Spleen (tissue), 11 donors: ENCODE measurements around the gene SIGLECL1. TPM values are rescaled to one million over a fixed set of nuclear protein-coding genes. Genes with fewer than 3 reads are reported as not detected.

Experiments used
- DNase-seq: peaks from one replicate; pipeline ENCODE4 v3.0.0-alpha.2; 2020
- H3K27ac ChIP-seq, 8 donors: fragments of 200-600 bp; sonication (generic) in 7 of 8; 1 replicate in 4 of 8; 2 replicates in 4 of 8; pipeline versions ENCODE4 v1.5.0 to v1.8.0; 2016 to 2021; ENCODE audit warnings: inconsistent platforms in 4 of 8, mild to moderate bottlenecking in 4 of 8, moderate library complexity in 1 of 8
- H3K27me3 ChIP-seq, 7 donors: fragments of 200-600 bp; sonication (generic) in 6 of 7; replicated peaks in 1 of 7; 1 replicate in 4 of 7; 2 replicates in 3 of 7; pipeline versions ENCODE4 v1.5.0 to v1.8.0; 2016 to 2021; ENCODE audit warnings: inconsistent platforms in 3 of 7, mild to moderate bottlenecking in 1 of 7
- H3K36me3 ChIP-seq, 6 donors: fragments of 200-600 bp; sonication (generic) in 5 of 6; 1 replicate in 4 of 6; 2 replicates in 2 of 6; pipeline versions ENCODE4 v1.5.0 to v1.8.0; 2016 to 2021; ENCODE audit warnings: inconsistent platforms in 2 of 6
- H3K4me1 ChIP-seq, 6 donors: fragments of 200-600 bp; sonication (generic) in 5 of 6; 1 replicate in 3 of 6; 2 replicates in 3 of 6; pipeline versions ENCODE4 v1.5.0 to v1.8.0; 2016 to 2021; ENCODE audit warnings: inconsistent platforms in 3 of 6
- H3K4me3 ChIP-seq, 8 donors: fragments of 200-600 bp; sonication (generic) in 7 of 8; 1 replicate in 4 of 8; 2 replicates in 4 of 8; pipeline versions ENCODE4 v1.5.0 to v1.8.0; 2016 to 2021; ENCODE audit warnings: inconsistent platforms in 4 of 8, mild to moderate bottlenecking in 4 of 8, moderate library complexity in 2 of 8
- H3K9me3 ChIP-seq, 8 donors: fragments of 200-600 bp; sonication (generic) in 7 of 8; 1 replicate in 4 of 8; 2 replicates in 4 of 8; pipeline versions ENCODE4 v1.5.0 to v1.8.0; 2016 to 2021; ENCODE audit warnings: inconsistent platforms in 4 of 8
- CTCF ChIP-seq, 11 experiments: fragments of 200-600 bp in 7 of 11; fragments of 450-650 bp in 4 of 11; sonication (generic) in 4 of 11; IDR thresholded peaks in 8 of 11; conservative IDR thresholded peaks in 3 of 11; 1 replicate in 7 of 11; 2 replicates in 4 of 11; pipeline versions ENCODE4 v1.4.0 to v1.8.0; 2016 to 2021; ENCODE audit warnings: antibody characterized with exemption in 11 of 11, inconsistent platforms in 4 of 11, mild to moderate bottlenecking in 1 of 11
- POLR2A ChIP-seq, 3 donors: fragments of 450-650 bp; IDR thresholded peaks; one replicate each; pipeline ENCODE4 v1.5.1; 2017; ENCODE audit warnings: antibody characterized with exemption in 3 of 3, mild to moderate bottlenecking in 1 of 3
- POLR2AphosphoS5 ChIP-seq, 3 donors: sonication (generic); formaldehyde crosslinking; IDR thresholded peaks; one replicate each; pipeline ENCODE4 v1.5.1; 2017; ENCODE audit warnings: antibody characterized with exemption in 3 of 3
- WGBS, 5 donors: extraction: QIAGEN DNeasy Blood & Tissue Kit in 3 of 5; methylation state at CpG; one replicate each; pipeline versions ENCODE4 v1.1.5 to v1.1.7; 2013 to 2018; 5-methylcytosine and 5-hydroxymethylcytosine counted together
- intact Hi-C: fragments of 100-400 bp; cut with DNase I; formaldehyde crosslinking; loops from one replicate; pipeline ENCODE4 v1.15.0; 2023; ENCODE audit warnings: low total_unique reads
- polyA plus RNA-seq, 3 donors: library from polyadenylated mRNA; stranded (reverse); fragments of 200-250 nt; gene quantifications; one replicate each; pipeline ENCODE4 v1.2.1, GENCODE V29; 2013
- total RNA-seq, 7 donors: library from RNA; depleted of rRNA in 3 of 7; stranded (reverse); fragments of >200 nt in 3 of 7; fragmentation: NEBNext Ultra II Directional in 4 of 7; extraction: Animal tissue kit (Norgen Biotek cat#: 25700) in 4 of 7; gene quantifications; one replicate each; pipeline versions ENCODE4 v1.1.0 to v1.2.1, GENCODE V29; 2016 to 2021
- donor health status: healthy with polysubstance abuse.
- donor health status: DM: no; HTN: no; CAD: no; lungs with moderate emphysema.
- donor health status: DM: no; HTN: no; CAD: no.
- donor health status: Bipolar disorder and iron deficiency.
- donor health status: healthy.
- donor health status: DM: no; HTN: no; CAD: no.
- donor health status: DM: yes; HTN: yes; CAD: no.

Gene SIGLECL1
- total and polyA plus RNA-seq, 10 donors, result 0.26 to 0.88 TPM; not detected in 8

DNA sequence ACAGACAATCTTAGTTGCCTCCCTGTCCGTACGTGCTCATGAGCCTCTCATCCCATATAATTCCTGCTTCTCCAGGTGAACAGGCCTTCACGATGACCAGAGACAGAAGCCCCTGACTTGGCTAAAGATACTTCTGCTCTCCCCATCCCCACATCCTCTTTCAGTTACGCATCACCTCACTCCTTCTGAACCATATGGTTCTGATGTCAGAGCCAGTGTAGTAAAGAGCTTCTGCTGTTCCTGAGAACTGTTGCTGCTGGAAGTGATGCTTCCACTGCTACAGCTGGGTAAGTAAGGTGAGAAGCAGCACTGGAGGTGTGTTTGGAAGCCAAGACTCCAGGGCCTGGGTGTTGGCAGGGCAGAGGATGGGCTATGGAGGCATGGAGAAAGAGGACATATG lies 12.9 kb downstream of the SIGLECL1 start:
- Histone ChIP-seq H3K4me1 (peaks cover 0 to 6% (median 0%) of the 10 kb centered on the region in 6 donors), H3K9me3 (no peaks in the 10 kb centered on the region), H3K27ac (no peak overlapping the region), H3K4me3 (no peak overlapping the region), H3K36me3 (no peaks in the 10 kb centered on the region), H3K27me3 (peaks cover 0 to 46% (median 0%) of the 10 kb centered on the region in 7 donors)
- 62 to 88% (median 75%) methylated on average over 4 of the region's 4 CpGs for WGBS, 5 donors
- DNase-seq, result no peak
- no peak for TF ChIP-seq POLR2AphosphoS5 (IDR thresholded peaks at IDR 0.05)
- TF ChIP-seq POLR2A (IDR thresholded peaks at IDR 0.05), result no peak
- no peak for TF ChIP-seq CTCF (IDR thresholded peaks at IDR 0.05 in 8 of 11, conservative IDR thresholded peaks at IDR 0.05 in 3 of 11)
- intact Hi-C loops, result no loop called here

DNA sequence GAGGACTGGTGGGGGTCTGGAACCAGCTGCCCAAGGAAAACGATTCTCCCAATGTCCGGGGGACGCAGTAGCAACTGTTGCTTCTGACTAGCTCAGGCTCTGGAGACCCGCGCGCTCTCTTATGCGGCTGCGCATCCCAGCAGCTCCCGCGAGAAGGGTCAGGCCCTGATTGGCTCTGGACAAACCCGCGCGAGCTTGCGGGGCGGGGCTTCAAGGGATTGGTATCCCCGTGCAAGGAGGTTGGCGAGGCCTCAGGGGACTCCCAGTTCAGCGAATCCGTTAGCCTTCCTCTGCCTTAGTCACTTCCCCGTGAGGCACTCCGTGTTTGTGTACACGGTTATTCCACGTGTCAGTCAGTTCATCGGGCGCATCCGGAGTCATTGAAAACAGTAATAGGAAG lies 20.2 kb downstream of the SIGLECL1 start:
- Histone ChIP-seq H3K36me3 (no peaks in the 10 kb centered on the region), H3K4me1 (peaks cover 0 to 11% (median 0%) of the 10 kb centered on the region in 6 donors), H3K4me3 (no peak overlapping the region), H3K27me3 (peaks cover 0 to 10% (median 0%) of the 10 kb centered on the region in 7 donors), H3K27ac (no peak overlapping the region), H3K9me3 (no peaks in the 10 kb centered on the region)
- 62 to 80% (median 66%) methylated on average over 16 to 26 of the region's 26 CpGs for WGBS, 5 donors
- no peak for DNase-seq
- TF ChIP-seq POLR2A (IDR thresholded peaks at IDR 0.05), result no peak
- intact Hi-C loops, result no loop called here

DNA sequence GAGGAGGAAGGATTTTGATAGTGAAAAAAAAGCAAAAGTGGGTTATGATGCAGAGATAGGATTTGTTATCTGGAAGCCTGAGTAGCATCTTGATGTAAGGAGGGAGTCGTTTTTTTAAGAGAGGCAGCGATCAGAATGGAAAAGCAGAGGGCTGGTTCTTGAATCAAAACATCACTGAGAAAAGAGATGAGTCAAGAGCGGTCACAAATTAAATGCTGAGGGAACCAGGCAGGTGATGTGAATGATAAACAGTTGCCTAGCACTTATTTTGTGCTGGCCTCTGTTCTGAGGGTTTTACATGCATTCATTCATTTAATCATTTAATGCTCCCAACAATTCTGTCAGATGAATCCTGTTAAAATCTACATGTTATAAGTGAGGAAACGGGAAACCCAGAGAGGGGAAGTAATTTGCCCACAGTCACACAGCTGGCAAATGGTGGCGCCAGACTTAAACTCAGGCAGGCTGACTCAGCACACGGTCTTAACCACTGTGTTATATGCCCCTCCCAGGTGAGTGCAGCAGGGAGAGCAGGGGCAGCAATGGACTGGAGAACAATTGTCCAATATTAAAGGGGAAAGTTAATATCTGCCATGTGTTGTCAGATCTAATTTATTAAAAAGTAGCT lies 21.4 kb downstream of the SIGLECL1 start:
- 39 to 50% (median 41%) methylated on average over 6 of the region's 6 CpGs for WGBS, 5 donors
- Histone ChIP-seq H3K4me3 (no peak overlapping the region), H3K4me1 (peaks cover 0 to 11% (median 0%) of the 10 kb centered on the region in 6 donors), H3K36me3 (no peaks in the 10 kb centered on the region), H3K9me3 (no peaks in the 10 kb centered on the region), H3K27ac (no peak overlapping the region), H3K27me3 (peaks cover 0 to 13% (median 0%) of the 10 kb centered on the region in 7 donors)
- DNase-seq, result peak; percentile 80
- intact Hi-C loops, result no loop called here
- TF ChIP-seq POLR2A (IDR thresholded peaks at IDR 0.05) (no peak), POLR2AphosphoS5 (IDR thresholded peaks at IDR 0.05) (no peak), CTCF (IDR thresholded peaks at IDR 0.05 in 8 of 11, conservative IDR thresholded peaks at IDR 0.05 in 3 of 11) (no peak)

DNA sequence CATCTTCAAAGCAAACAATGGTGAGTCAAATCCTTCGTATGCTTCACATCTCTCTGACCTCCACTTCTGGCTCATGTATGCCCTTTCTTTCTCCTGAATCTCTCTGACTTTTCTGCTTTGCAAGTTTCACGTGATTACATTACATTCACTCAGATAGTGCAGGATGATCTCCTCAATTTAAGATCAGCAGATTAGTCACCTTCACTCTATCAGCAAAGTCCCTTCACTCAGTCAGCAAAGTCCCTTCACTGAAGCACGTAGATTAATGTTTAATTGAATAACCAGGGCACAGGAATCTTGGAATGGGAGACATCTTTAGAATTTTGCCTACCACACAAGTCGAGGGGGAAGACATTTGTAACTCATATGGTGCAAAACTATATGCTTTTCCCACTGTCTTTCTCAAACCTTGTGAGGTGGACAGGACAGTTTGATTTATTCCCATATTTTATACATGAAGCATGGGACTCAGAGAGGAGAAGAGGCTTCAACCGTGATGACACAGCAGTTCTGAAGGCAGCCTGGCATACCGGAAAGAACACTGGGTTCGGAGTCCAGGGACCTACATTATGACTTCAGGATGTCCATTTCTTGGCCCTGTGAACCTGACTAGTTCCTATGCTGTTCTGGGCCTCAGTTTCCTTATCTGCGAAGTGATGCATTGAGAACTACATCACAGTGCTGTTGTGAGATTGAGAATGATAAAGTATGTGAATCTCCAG lies 23.3 kb downstream of the SIGLECL1 start:
- 77 to 89% (median 86%) methylated on average over 8 of the region's 8 CpGs for WGBS, 5 donors

DNA sequence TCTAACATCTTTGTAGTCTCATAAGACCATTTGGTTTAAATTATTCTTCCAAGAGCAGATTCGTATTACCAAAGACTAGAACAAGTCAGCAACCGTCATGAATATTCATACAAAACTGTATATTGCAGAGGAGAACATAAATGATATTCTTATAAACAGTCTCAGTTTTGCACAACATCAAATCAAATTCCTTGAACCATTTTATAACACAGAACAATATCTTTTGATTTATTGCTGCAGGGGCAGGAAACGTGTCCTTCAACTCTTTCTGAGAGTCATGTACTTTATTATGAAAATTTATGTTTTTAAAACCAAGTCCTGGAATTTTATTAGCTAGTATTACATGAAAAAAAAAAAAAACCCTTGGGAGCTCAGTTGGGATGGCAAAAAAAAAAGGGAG lies 26.2 kb downstream of the SIGLECL1 start:
- TF ChIP-seq CTCF (IDR thresholded peaks at IDR 0.05 in 8 of 11, conservative IDR thresholded peaks at IDR 0.05 in 3 of 11) (no peak), POLR2AphosphoS5 (IDR thresholded peaks at IDR 0.05) (no peak), POLR2A (IDR thresholded peaks at IDR 0.05) (no peak)
- intact Hi-C loops, result no loop called here
- Histone ChIP-seq H3K4me1 (peaks cover 0 to 8% (median 0%) of the 10 kb centered on the region in 6 donors), H3K36me3 (no peaks in the 10 kb centered on the region), H3K9me3 (peaks cover 0 to 12% (median 3%) of the 10 kb centered on the region in 8 donors), H3K27ac (no peak overlapping the region), H3K27me3 (peaks cover 0 to 39% (median 0%) of the 10 kb centered on the region in 7 donors), H3K4me3 (no peak overlapping the region)
- no peak for DNase-seq
- WGBS, 5 donors, result 57 to 72% (median 62%) methylated on average over 3 of the region's 3 CpGs

More for the DNA sequence above, 23.3 kb downstream of the SIGLECL1 start:
- Histone ChIP-seq H3K9me3 (no peaks in the 10 kb centered on the region), H3K27ac (no peak overlapping the region), H3K4me1 (peaks cover 0 to 11% (median 0%) of the 10 kb centered on the region in 6 donors), H3K4me3 (no peak overlapping the region), H3K27me3 (peaks cover 0 to 31% (median 0%) of the 10 kb centered on the region in 7 donors), H3K36me3 (no peaks in the 10 kb centered on the region)
- no peak for TF ChIP-seq POLR2A (IDR thresholded peaks at IDR 0.05)
- intact Hi-C loops, result no loop called here
- DNase-seq, result no peak
